Naive thymus-derived CD4-positive, alpha-beta T cell (primary cell): ENCODE measurements around the gene SYT17. TPM values are rescaled to one million over a fixed set of nuclear protein-coding genes. Genes with fewer than 3 reads are reported as not detected.

Experiments
- ATAC-seq: fragments of 150-1000 bp; cut with Tn5 transposase; 2 replicates; pipeline ENCODE4 v1.10.0; 2021; ENCODE audit warnings: mild to moderate bottlenecking, moderate library complexity
- CTCF ChIA-PET: fragments of 350-600 bp; sonication (Branson Sonifier 250); formaldehyde crosslinking; loops from one replicate; lab custom pipeline; 2021; ENCODE audit warnings: antibody characterized with exemption; lab: Charles Lee
- POLR2A ChIA-PET: fragments of 350-600 bp; sonication (Branson Sonifier 250); formaldehyde crosslinking; loops from one replicate; lab custom pipeline; 2021; ENCODE audit warnings: antibody characterized with exemption, inconsistent platforms; lab: Charles Lee
- DNase-seq, 9 donors: peaks; one replicate each; pipeline versions ENCODE4 v3.0.0 to v3.0.0-alpha.2; 2020 to 2022; ENCODE audit warnings: mixed read lengths in 1 of 9
- H3K27ac ChIP-seq: one replicate; pipeline ENCODE4 v1.7.0; 2013; ENCODE audit warnings: mild to moderate bottlenecking, low read depth, low read length, moderate library complexity
- H3K27me3 ChIP-seq, 2 donors: one replicate each; pipeline ENCODE4 v1.7.0; 2013; ENCODE audit warnings: low read length in 2 of 2, mild to moderate bottlenecking in 2 of 2, moderate library complexity in 2 of 2; ENCODE audit not compliant: control insufficient read depth in 2 of 2, insufficient read depth in 2 of 2
- H3K36me3 ChIP-seq, 3 experiments: 1 replicate in 2 of 3; 2 replicates in 1 of 3; pipeline ENCODE4 v1.7.0; 2013; ENCODE audit warnings: low read length in 3 of 3, mild to moderate bottlenecking in 3 of 3, moderate library complexity in 1 of 3; ENCODE audit not compliant: insufficient read depth in 3 of 3, control insufficient read depth in 2 of 3
- H3K4me1 ChIP-seq, 2 donors: one replicate each; pipeline ENCODE4 v1.7.0; 2013; ENCODE audit warnings: low read length in 2 of 2, mild to moderate bottlenecking in 2 of 2, moderate library complexity in 1 of 2; ENCODE audit not compliant: control insufficient read depth in 2 of 2, insufficient read depth in 2 of 2
- H3K4me3 ChIP-seq: 2 replicates; pipeline ENCODE4 v1.7.0; 2013; ENCODE audit warnings: mild to moderate bottlenecking, low read length
- H3K9me3 ChIP-seq, 3 experiments: 1 replicate in 2 of 3; 2 replicates in 1 of 3; pipeline ENCODE4 v1.7.0; 2013; ENCODE audit warnings: low read length in 3 of 3; ENCODE audit not compliant: control insufficient read depth in 2 of 3
- H3K27ac Mint-ChIP-seq, 9 donors: one replicate each; pipeline ENCODE4 v1.8.0; 2020 to 2022; ENCODE audit warnings: mixed read lengths in 9 of 9, mild to moderate bottlenecking in 8 of 9, moderate library complexity in 5 of 9, inconsistent platforms in 2 of 9
- H3K27me3 Mint-ChIP-seq, 5 donors: one replicate each; pipeline ENCODE4 v1.8.0; 2021 to 2022; ENCODE audit warnings: mixed read lengths in 5 of 5, mild to moderate bottlenecking in 1 of 5
- H3K36me3 Mint-ChIP-seq, 5 donors: one replicate each; pipeline ENCODE4 v1.8.0; 2020 to 2022; ENCODE audit warnings: mixed read lengths in 5 of 5, mild to moderate bottlenecking in 3 of 5, inconsistent platforms in 1 of 5
- H3K4me1 Mint-ChIP-seq, 7 donors: one replicate each; pipeline ENCODE4 v1.8.0; 2020 to 2022; ENCODE audit warnings: mixed read lengths in 7 of 7, mild to moderate bottlenecking in 3 of 7, inconsistent platforms in 1 of 7
- H3K4me3 Mint-ChIP-seq, 10 donors: one replicate each; pipeline ENCODE4 v1.8.0; 2020 to 2022; ENCODE audit warnings: mild to moderate bottlenecking in 10 of 10, mixed read lengths in 10 of 10, moderate library complexity in 6 of 10, inconsistent platforms in 2 of 10
- H3K9me3 Mint-ChIP-seq, 11 donors: one replicate each; pipeline ENCODE4 v1.8.0; 2020 to 2022; ENCODE audit warnings: mixed read lengths in 11 of 11, mild to moderate bottlenecking in 4 of 11, inconsistent platforms in 1 of 11, moderate library complexity in 1 of 11
- intact Hi-C, 2 donors: fragments of 100-400 bp; cut with micrococcal nuclease; formaldehyde crosslinking; loops; one replicate each; pipeline ENCODE4 v1.15.1; 2023
- polyA plus RNA-seq, 2 donors: library from polyadenylated mRNA; unstranded; fragments of 300-500 nt; fragmentation: Illumina TruSeq; gene quantifications; one replicate each; pipeline ENCODE4 v1.2.3, GENCODE V29; 2021
- total RNA-seq, 6 experiments: library from RNA in 5 of 6; stranded (reverse) in 5 of 6; gene quantifications; 1 replicate in 5 of 6; 2 replicates in 1 of 6; pipeline ENCODE4 v1.2.3 and lab custom pipeline; 2021 to 2026

Gene SYT17
- total and polyA plus RNA-seq, 7 experiments from 2014 or later: 0.08 to 3.6 (median 0.24) TPM; not detected in 4

GRCh38 chr16:19291475-19291874 lies 123.4 kb downstream of the SYT17 start:
- DNase-seq (no peak), ATAC-seq (no peak)
- ChIA-PET POLR2A (no interaction called here), CTCF (no interaction called here)
- no peaks in the 10 kb centered on the region for H3K4me1 ChIP-seq
- no peaks in the 10 kb centered on the region for H3K36me3 ChIP-seq
- H3K9me3 ChIP-seq: no peaks in the 10 kb centered on the region
- H3K27ac Mint-ChIP-seq: no peak overlapping the region
- H3K27me3 ChIP-seq: no peaks in the 10 kb centered on the region
- intact Hi-C loops: no loop called here
- no peak overlapping the region for H3K4me3 ChIP-seq
- H3K27ac ChIP-seq: no peak overlapping the region
- peaks cover 0 to 17% (median 6%) of the 10 kb centered on the region in 7 donors for H3K4me1 Mint-ChIP-seq
- H3K9me3 Mint-ChIP-seq: peaks cover 0 to 8% (median 0%) of the 10 kb centered on the region in 11 donors
- H3K36me3 Mint-ChIP-seq: peaks cover 0 to 4% (median 0%) of the 10 kb centered on the region in 5 donors
- H3K27me3 Mint-ChIP-seq: peaks cover 0 to 14% (median 3%) of the 10 kb centered on the region in 5 donors
- H3K4me3 Mint-ChIP-seq: no peak overlapping the region

GRCh38 chr16:19292186-19292585 lies 124.1 kb downstream of the SYT17 start:
- Histone ChIP-seq H3K27ac (no peak overlapping the region), H3K27me3 (no peaks in the 10 kb centered on the region), H3K9me3 (no peaks in the 10 kb centered on the region), H3K36me3 (no peaks in the 10 kb centered on the region), H3K4me1 (no peaks in the 10 kb centered on the region), H3K4me3 (no peak overlapping the region)
- CTCF ChIA-PET: no interaction called here
- ATAC-seq: no peak
- POLR2A ChIA-PET: no interaction called here
- Mint-ChIP-seq H3K27ac (no peak overlapping the region), H3K4me3 (no peak overlapping the region), H3K36me3 (peaks cover 0 to 4% (median 0%) of the 10 kb centered on the region in 5 donors), H3K9me3 (peaks cover 0 to 8% (median 0%) of the 10 kb centered on the region in 11 donors), H3K27me3 (peaks cover 0 to 14% (median 3%) of the 10 kb centered on the region in 5 donors), H3K4me1 (peaks cover 0 to 17% (median 6%) of the 10 kb centered on the region in 7 donors)
- DNase-seq: no peak
- intact Hi-C loops: no loop called here

GRCh38 chr16:19294156-19294649 lies 126.2 kb downstream of the SYT17 start:
- Histone ChIP-seq H3K4me1 (no peaks in the 10 kb centered on the region), H3K4me3 (no peak overlapping the region)
- intact Hi-C loops: no loop called here

GRCh38 chr16:19295393-19295792 lies 127.4 kb downstream of the SYT17 start:
- ChIA-PET CTCF (no interaction called here), POLR2A (no interaction called here)
- no peak overlapping the region for H3K27ac Mint-ChIP-seq
- H3K4me1 Mint-ChIP-seq: peaks cover 0 to 17% (median 6%) of the 10 kb centered on the region in 7 donors
- Histone ChIP-seq H3K4me3 (no peak overlapping the region), H3K27ac (no peak overlapping the region), H3K36me3 (no peaks in the 10 kb centered on the region), H3K9me3 (no peaks in the 10 kb centered on the region), H3K4me1 (no peaks in the 10 kb centered on the region), H3K27me3 (no peaks in the 10 kb centered on the region)
- ATAC-seq (no peak), DNase-seq (no peak)
- peaks cover 0 to 4% (median 0%) of the 10 kb centered on the region in 5 donors for H3K36me3 Mint-ChIP-seq
- peaks cover 0 to 20% (median 5%) of the 10 kb centered on the region in 5 donors for H3K27me3 Mint-ChIP-seq
- H3K9me3 Mint-ChIP-seq: peaks cover 0 to 8% (median 0%) of the 10 kb centered on the region in 11 donors
- no peak overlapping the region for H3K4me3 Mint-ChIP-seq
- intact Hi-C loops: no loop called here

More at GRCh38 chr16:19294156-19294649, 126.2 kb downstream of the SYT17 start:
- Histone ChIP-seq H3K9me3 (no peaks in the 10 kb centered on the region), H3K36me3 (no peaks in the 10 kb centered on the region), H3K27me3 (no peaks in the 10 kb centered on the region), H3K27ac (no peak overlapping the region)
- POLR2A ChIA-PET: no interaction called here
- Mint-ChIP-seq H3K27ac (peak overlapping the region in 1 of 9 donors; percentile 44), H3K9me3 (peaks cover 0 to 8% (median 0%) of the 10 kb centered on the region in 11 donors), H3K4me1 (peaks cover 0 to 17% (median 6%) of the 10 kb centered on the region in 7 donors), H3K36me3 (peaks cover 0 to 4% (median 0%) of the 10 kb centered on the region in 5 donors), H3K4me3 (peak overlapping the region in 2 of 10 donors; percentile 13 to 48), H3K27me3 (peaks cover 0 to 15% (median 2%) of the 10 kb centered on the region in 5 donors)
- DNase-seq (peak in 1 of 9 donors; percentile 63), ATAC-seq (peak; percentile 70)
- CTCF ChIA-PET: no interaction called here

- Mint-ChIP-seq H3K27me3 (peaks cover 2 to 20% (median 5%) of the 10 kb centered on the region in 5 donors), H3K27ac (no peak overlapping the region), H3K36me3 (peaks cover 0 to 4% (median 0%) of the 10 kb centered on the region in 5 donors), H3K9me3 (peaks cover 0 to 8% (median 2%) of the 10 kb centered on the region in 11 donors), H3K4me3 (no peak overlapping the region), H3K4me1 (peaks cover 0 to 17% (median 7%) of the 10 kb centered on the region in 7 donors)
- intact Hi-C loops: no loop called here
- Histone ChIP-seq H3K4me3 (no peak overlapping the region), H3K27me3 (no peaks in the 10 kb centered on the region), H3K36me3 (no peaks in the 10 kb centered on the region), H3K4me1 (no peaks in the 10 kb centered on the region), H3K27ac (no peak overlapping the region), H3K9me3 (no peaks in the 10 kb centered on the region)
- CTCF ChIA-PET: no interaction called here
- POLR2A ChIA-PET: no interaction called here
- DNase-seq: no peak
- ATAC-seq: no peak
These were observed 129.4 kb downstream of the SYT17 start for GRCh38 chr16:19297454-19297853.

GRCh38 chr16:19299565-19299964 lies 131.5 kb downstream of the SYT17 start:
- ChIA-PET POLR2A (no interaction called here), CTCF (no interaction called here)
- intact Hi-C loops: no loop called here
- DNase-seq (no peak), ATAC-seq (no peak)
- no peak overlapping the region for H3K4me3 ChIP-seq
- no peaks in the 10 kb centered on the region for H3K36me3 Mint-ChIP-seq
- no peak overlapping the region for H3K27ac ChIP-seq
- peaks cover 0 to 9% (median 3%) of the 10 kb centered on the region in 11 donors for H3K9me3 Mint-ChIP-seq
- H3K4me3 Mint-ChIP-seq: no peak overlapping the region
- H3K36me3 ChIP-seq: no peaks in the 10 kb centered on the region
- no peaks in the 10 kb centered on the region for H3K4me1 ChIP-seq
- H3K9me3 ChIP-seq: no peaks in the 10 kb centered on the region
- H3K27ac Mint-ChIP-seq: no peak overlapping the region
- H3K27me3 ChIP-seq: no peaks in the 10 kb centered on the region
- H3K27me3 Mint-ChIP-seq: peaks cover 2 to 19% (median 10%) of the 10 kb centered on the region in 5 donors
- H3K4me1 Mint-ChIP-seq: peaks cover 0 to 6% (median 0%) of the 10 kb centered on the region in 7 donors

GRCh38 chr16:19301931-19302330 lies 133.9 kb downstream of the SYT17 start:
- intact Hi-C loops: no loop called here
- Histone ChIP-seq H3K9me3 (no peaks in the 10 kb centered on the region), H3K27ac (no peak overlapping the region), H3K27me3 (no peaks in the 10 kb centered on the region), H3K4me1 (no peaks in the 10 kb centered on the region), H3K4me3 (no peak overlapping the region), H3K36me3 (no peaks in the 10 kb centered on the region)
- Mint-ChIP-seq H3K9me3 (peaks cover 0 to 9% (median 3%) of the 10 kb centered on the region in 11 donors), H3K4me3 (no peak overlapping the region), H3K27me3 (peaks cover 2 to 25% (median 10%) of the 10 kb centered on the region in 5 donors), H3K4me1 (peaks cover 0 to 3% (median 0%) of the 10 kb centered on the region in 7 donors), H3K36me3 (no peaks in the 10 kb centered on the region), H3K27ac (no peak overlapping the region)
- ATAC-seq (no peak), DNase-seq (no peak)
- ChIA-PET CTCF (no interaction called here), POLR2A (no interaction called here)
